GM18526 (cell line): ENCODE measurements around the gene PAFAH1B1.

Experiments
- POLR2A ChIP-seq: IDR thresholded peaks from 3 replicates; pipeline ENCODE4 v1.6.1; 2011; ENCODE audit not compliant: insufficient read length; ENCODE audit errors: extremely low read depth

The PAFAH1B1 gene

DNA sequence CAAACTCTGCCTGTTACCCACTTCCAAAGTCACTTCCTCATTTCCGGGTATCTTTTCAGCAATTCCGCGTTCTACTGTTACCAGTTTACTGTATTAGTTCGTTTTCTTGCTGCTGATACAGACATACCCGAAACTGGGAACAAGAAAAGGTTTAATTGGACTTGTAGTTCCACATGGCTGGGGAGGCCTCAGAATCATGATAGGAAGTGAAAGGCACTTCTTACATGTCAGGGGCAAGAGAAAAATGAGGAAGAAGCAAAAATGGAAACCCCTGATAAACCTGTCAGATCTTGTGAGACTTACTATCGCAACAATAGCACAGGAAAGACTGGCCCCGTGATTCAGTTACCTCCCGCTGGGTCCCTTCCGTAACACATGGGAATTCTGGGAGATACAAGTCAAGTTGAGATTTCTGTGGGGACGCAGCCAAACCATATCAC is 30.9 kb downstream of the PAFAH1B1 start:
- TF ChIP-seq POLR2A = no peak

GRCh38 chr17:2631211-2631610 is 37.8 kb downstream of the PAFAH1B1 start:
- no peak for TF ChIP-seq POLR2A

GRCh38 chr17:2634361-2634960 is 41.0 kb downstream of the PAFAH1B1 start:
- no peak for TF ChIP-seq POLR2A

- TF ChIP-seq POLR2A = no peak
Observed at GRCh38 chr17:2635241-2635640, 41.8 kb downstream of the PAFAH1B1 start.

DNA sequence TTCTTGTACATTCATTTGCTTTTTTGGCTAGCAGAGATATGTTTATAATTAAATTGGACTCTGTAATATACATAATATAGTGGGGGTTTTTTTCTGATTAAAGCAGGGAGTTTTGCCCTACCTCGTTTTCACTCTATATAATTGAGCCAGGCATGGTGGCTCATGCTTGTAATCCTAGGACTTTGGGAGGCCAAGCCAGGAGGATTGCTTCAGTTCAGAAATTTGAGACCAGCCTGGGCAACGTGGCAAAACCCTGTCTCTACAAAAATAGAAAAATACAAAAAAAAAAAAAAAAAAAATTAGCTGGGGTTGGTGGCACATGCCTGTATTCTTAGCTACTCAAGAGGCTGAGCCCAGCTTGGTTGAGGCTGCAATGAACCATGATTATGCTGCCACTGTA is 42.2 kb downstream of the PAFAH1B1 start:
- no peak for TF ChIP-seq POLR2A

DNA sequence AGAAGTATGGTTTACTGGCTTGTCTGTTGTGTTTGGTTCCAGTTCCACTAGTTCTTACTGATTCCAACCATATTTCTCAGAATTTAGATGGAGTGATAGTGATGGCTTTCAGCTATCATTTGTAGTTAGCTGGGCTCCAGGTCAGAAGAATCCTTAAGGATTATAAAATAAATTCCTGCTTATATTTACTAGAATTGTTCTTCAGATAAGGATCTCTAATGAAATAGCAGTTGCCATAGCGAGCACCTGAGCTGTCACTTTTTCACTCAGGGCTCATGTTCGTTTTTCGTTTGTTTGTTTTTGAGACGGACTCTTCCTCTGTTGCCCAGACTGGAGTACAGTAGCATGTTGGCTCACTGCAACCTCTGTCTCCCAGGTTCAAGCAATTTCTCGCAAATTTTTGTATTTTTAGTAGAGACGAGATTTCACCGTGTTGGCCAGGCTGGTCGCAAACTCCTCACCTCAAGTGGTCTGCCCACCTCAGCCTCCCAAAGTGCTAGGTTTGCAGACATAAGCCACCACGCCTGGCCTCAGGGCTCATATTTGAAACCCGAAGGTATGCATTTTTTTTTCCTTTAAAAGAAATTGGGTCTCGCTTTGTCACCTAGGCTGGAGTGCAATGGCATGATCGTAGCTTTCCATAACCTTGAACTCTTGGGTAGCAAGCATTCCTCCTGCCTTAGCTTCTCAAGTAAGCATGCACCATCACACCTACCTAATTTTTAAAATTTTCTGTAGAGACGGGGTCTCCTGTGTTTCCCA is 42.9 kb downstream of the PAFAH1B1 start:
- TF ChIP-seq POLR2A = no peak

- TF ChIP-seq POLR2A = no peak
Observed at GRCh38 chr17:2637422-2637821, 44.0 kb downstream of the PAFAH1B1 start.

DNA sequence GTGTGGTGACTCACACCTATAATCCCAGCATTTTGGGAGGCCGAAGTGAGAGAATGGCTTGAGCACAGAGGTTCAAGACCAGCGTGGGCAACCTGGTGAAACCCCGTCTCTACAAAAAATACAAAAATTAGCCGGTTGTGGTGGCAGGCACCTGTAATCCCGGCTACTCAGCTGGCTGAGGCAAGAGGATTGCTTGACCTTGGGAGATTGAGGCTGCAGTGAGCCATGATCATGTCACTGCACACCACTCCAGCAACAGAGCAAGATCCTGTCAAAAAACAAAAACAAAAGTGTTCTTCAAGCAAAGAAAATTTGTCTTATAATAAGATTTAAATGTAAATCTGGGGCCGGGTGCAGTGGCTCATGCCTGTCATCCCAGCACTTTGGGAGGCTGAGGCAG is 51.5 kb downstream of the PAFAH1B1 start:
- TF ChIP-seq POLR2A = no peak

GRCh38 chr17:2647957-2648356 is 54.5 kb downstream of the PAFAH1B1 start:
- TF ChIP-seq POLR2A = no peak

DNA sequence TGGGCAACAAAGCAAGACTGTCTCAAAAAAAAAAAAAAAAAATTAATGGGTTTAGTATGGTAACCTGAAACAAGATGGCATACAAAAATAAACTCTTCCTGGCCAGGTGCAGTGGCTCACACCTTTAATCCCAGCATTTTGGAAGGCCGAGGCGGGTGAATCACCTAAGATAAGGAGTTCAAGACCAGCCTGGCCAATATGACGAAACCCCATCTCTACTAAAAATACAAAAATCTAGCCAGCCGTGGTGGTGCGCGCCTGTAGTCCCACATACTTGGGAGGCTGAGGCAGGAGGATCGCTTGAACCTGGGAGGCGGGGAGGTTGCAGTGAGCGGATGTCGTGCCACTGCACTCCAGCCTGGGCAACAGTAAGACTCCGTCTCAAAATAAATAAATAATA is 55.7 kb downstream of the PAFAH1B1 start:
- no peak for TF ChIP-seq POLR2A

GRCh38 chr17:2655546-2655945 is 62.1 kb downstream of the PAFAH1B1 start:
- TF ChIP-seq POLR2A = no peak

GRCh38 chr17:2656283-2656682 is 62.8 kb downstream of the PAFAH1B1 start:
- no peak for TF ChIP-seq POLR2A

DNA sequence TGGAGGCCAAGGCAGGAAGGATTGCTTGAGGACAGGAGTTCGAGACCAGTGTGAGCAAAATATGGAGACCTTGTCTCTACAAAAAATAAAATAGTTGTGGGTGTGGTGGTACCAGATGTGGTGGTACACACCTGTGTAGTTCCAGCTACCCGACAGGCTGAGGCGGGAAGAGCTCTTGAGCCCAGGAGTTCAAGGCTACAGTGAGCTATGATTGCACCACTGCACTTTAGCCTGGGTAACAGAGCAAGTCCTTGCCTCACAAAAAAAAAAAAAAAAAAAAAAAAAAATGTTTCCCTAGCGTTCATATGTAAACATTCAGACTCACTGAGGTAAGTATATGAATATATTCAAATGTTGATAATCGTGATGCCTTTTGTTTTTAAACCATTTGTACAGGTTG is 78.6 kb downstream of the PAFAH1B1 start:
- no peak for TF ChIP-seq POLR2A

DNA sequence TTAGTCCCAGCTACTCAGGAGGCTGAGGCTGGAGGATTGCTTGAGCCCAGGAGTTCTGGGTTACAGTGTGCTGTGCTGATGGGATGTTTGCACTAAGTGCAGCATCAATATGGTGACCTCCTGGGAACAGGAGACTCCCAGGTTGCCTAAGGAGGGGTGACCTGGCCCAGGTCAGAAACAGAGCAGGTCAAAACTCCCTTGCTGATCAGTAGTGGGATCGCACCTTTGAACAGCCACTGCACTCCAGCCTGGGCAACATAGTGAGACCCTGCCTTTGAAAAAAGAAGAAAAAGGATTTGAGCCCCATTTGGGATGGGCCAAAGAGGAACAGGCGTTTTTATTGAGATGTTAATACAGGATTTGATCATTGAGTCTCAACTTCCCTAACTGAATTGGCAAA is 87.5 kb downstream of the PAFAH1B1 start:
- no peak for TF ChIP-seq POLR2A

DNA sequence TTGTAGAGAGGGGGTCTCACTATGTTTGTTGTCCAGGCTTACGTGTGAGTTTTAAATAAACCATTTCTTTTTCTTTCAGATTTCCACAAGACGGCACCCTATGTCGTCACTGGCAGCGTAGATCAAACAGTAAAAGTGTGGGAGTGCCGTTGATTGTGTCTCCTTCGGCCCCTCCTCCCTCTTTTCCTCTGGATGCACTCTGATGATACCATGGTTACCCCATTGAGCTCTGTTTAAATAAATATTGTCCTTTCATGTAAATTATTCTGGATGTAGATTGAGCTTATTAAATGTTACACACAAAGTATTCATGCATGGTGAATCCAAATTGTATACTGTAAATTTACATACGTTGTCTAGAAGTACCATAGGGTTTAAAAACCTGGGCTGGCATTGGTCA is 88.2 kb downstream of the PAFAH1B1 start:
- TF ChIP-seq POLR2A = no peak

DNA sequence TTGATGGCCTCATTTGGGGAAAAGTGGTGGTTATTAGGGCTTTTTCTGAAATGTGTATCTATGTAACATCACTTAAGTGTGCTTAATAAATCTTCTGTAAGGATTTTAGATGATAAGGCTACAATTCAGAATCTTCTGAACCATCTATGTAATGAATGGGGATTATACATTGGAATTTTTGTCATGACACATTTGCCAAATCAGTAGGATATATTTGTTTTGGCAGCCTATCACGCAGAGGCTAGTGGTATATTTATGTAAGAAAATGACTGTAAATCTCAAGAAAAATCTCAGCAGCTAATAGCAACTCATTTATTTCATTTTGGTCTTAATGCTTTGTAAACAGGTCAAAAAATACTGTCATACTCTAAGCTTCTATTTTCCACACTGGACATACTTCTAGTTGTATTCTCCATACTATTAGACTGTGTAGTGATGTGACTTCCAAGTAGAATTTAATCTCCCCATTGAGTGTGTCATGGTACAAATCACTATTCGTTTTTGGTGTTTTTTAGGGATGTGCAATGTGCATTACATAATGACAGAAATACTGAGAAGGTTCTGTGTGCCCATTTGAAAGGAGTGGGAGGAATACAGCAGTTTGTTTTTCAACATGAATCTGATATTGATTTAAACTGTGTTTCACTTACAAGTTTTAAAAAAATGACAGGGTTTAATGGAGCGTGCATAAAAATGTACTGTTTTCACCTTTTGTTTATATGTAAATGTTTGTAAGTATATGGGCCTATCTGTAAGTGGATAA is 88.9 kb downstream of the PAFAH1B1 start:
- TF ChIP-seq POLR2A = no peak
